AG09309 (cell line): ENCODE measurements around the gene MROH2A.

Experiments
- DNase-seq: peaks from one replicate; pipeline ENCODE4 v3.0.0-alpha.2; 2010; ENCODE audit warnings: low read depth
- H3K4me3 ChIP-seq: 2 replicates; pipeline ENCODE4 v1.5.1; 2011; ENCODE audit warnings: mild to moderate bottlenecking, low read depth, low read length, moderate library complexity; ENCODE audit not compliant: control insufficient read depth
- TF ChIP-seq, protein P1 (sequence below): IDR thresholded peaks from 2 replicates; pipeline ENCODE4 v1.5.1; 2011; ENCODE audit warnings: mild to moderate bottlenecking, low read depth, low read length, inconsistent platforms; ENCODE audit not compliant: insufficient read depth, control insufficient read depth; ENCODE audit errors: missing control alignments

The MROH2A gene

DNA sequence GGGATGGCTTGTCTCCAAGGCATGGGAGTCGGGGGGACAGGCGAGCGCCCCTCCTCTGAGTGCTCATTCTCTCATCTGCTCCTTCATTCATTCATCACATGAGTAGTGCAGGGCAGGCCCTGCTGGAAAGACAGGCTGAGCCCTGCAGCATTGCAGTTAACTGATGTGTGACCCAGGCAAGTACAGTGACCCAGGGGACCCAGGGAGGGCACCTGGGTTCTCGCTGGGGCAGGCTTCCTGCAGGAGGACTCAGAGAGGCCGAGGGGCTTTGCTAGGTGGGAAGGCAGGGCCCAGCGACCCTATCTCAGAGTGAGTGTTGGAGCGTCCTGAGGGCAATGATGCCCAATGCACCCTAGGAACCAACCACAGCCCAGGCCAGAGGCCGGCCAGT lies 45.6 kb downstream of the MROH2A start:
- TF ChIP-seq, protein P1, sequence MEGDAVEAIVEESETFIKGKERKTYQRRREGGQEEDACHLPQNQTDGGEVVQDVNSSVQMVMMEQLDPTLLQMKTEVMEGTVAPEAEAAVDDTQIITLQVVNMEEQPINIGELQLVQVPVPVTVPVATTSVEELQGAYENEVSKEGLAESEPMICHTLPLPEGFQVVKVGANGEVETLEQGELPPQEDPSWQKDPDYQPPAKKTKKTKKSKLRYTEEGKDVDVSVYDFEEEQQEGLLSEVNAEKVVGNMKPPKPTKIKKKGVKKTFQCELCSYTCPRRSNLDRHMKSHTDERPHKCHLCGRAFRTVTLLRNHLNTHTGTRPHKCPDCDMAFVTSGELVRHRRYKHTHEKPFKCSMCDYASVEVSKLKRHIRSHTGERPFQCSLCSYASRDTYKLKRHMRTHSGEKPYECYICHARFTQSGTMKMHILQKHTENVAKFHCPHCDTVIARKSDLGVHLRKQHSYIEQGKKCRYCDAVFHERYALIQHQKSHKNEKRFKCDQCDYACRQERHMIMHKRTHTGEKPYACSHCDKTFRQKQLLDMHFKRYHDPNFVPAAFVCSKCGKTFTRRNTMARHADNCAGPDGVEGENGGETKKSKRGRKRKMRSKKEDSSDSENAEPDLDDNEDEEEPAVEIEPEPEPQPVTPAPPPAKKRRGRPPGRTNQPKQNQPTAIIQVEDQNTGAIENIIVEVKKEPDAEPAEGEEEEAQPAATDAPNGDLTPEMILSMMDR = no peak
- H3K4me3 ChIP-seq = no peak overlapping the region
- no peak for DNase-seq

- TF ChIP-seq, protein P1 = no peak
- DNase-seq = no peak
Measured at GRCh38 chr2:233824373-233824772, 46.2 kb downstream of the MROH2A start.

DNA sequence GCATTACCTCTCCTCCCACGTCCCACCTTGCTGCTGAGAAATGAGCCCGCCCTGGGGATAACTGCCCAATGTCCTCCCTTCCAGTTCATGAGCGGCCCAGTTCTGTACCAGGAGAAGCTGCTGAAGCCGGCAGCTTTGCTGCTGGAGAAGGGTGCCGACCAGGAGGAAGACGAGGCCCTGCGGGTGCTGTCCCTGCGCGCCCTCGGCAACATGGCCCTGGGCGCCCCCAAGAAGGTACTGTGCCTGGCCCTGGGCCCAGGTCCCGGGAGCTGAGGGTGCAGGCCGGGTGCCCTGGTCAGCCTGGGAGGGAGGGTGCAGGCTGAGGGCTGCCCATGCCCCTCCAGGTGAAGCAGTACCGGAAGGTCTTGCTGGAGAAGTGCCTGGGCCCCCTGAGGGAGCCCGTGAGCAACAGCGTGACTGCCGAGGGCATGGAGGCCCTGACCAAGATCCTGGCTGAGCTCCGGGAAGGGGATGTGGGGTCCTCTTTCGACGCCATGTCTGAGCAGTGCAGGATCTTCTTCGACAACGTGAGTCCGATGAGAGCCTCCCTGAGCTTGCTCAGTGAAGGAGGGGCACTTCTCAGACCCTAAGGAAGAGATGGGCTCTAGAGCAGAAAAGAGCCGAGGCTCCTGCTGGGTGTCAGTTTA lies 50.5 kb downstream of the MROH2A start:
- DNase-seq = no peak
- TF ChIP-seq, protein P1 = no peak
- H3K4me3 ChIP-seq = no peak overlapping the region

More at GRCh38 chr2:233824373-233824772, 46.2 kb downstream of the MROH2A start:
- no peak overlapping the region for H3K4me3 ChIP-seq

- TF ChIP-seq, protein P1 = no peak
- DNase-seq = no peak
Measured at GRCh38 chr2:233829193-233830110, 51.3 kb downstream of the MROH2A start.

DNA sequence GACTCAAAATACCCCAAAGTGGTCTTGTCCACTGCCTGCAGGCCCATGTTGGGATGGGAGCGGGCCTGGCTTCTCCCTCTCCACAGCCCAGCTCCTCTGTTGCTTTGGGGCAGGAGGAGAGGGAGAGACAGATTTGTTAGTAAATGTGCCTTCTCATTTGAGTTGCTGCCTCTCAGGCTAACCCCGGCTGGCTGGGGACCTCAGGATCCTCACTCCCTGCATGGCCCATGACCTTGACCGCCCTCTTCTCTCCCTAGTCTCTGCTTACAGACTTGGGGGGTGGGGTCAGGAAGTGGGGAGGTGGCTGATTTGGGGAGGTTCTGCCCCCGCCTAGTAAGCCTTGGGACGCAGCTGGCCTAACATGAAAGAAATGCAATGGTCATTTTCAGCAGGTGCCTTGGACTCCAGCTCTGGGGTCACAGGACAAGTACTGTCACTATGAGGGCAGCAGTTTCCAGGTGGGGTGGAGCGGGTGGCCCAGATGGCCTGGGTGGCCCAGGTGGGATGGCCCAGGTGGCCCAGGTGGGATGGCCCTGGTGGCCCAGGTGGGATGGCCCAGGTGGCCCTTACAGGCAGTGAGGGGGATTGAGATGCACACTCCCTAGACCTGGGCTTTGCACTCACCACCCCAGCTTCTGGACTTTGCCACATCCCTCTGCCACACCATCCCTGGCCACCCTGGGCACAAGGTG lies 52.1 kb downstream of the MROH2A start:
- TF ChIP-seq, protein P1 = no peak
- no peak for DNase-seq
- no peak overlapping the region for H3K4me3 ChIP-seq

More at GRCh38 chr2:233829193-233830110, 51.3 kb downstream of the MROH2A start:
- no peak overlapping the region for H3K4me3 ChIP-seq

GRCh38 chr2:233831011-233831721 lies 53.0 kb downstream of the MROH2A start:
- TF ChIP-seq, protein P1 = no peak
- no peak for DNase-seq
- H3K4me3 ChIP-seq = no peak overlapping the region
